NT2/D1 (cell line): ENCODE measurements around the gene STX8.

ENCODE experiments used
- SUZ12 ChIP-seq: IDR thresholded peaks from 2 replicates; pipeline ENCODE4 v1.6.1; 2011; ENCODE audit not compliant: insufficient read length, insufficient read depth; ENCODE audit errors: extremely low read depth
- YY1 ChIP-seq: IDR thresholded peaks from 2 replicates; pipeline ENCODE4 v1.6.1; 2011; ENCODE audit not compliant: insufficient read length, insufficient read depth
- ZNF274 ChIP-seq: IDR thresholded peaks from 2 replicates; pipeline ENCODE4 v1.6.1; 2011; ENCODE audit warnings: mild to moderate bottlenecking, low read depth, low read length

- TF ChIP-seq YY1 (no peak), ZNF274 (no peak), SUZ12 (no peak)
Observed at GRCh38 chr17:9568957-9569588, 6.5 kb downstream of the STX8 start.
